Measurements from ENCODE around the gene CRACR2A. TPM values are rescaled to one million over a fixed set of nuclear protein-coding genes. Genes with fewer than 3 reads are reported as not detected.
A peak's percentile ranks its signal among the peaks of the same experiment; 100 is the strongest.

CRACR2A gene
- total RNA-seq, 4 donors from 2014 or later: 0.47 to 1.7 (median 1.1) TPM

DNA sequence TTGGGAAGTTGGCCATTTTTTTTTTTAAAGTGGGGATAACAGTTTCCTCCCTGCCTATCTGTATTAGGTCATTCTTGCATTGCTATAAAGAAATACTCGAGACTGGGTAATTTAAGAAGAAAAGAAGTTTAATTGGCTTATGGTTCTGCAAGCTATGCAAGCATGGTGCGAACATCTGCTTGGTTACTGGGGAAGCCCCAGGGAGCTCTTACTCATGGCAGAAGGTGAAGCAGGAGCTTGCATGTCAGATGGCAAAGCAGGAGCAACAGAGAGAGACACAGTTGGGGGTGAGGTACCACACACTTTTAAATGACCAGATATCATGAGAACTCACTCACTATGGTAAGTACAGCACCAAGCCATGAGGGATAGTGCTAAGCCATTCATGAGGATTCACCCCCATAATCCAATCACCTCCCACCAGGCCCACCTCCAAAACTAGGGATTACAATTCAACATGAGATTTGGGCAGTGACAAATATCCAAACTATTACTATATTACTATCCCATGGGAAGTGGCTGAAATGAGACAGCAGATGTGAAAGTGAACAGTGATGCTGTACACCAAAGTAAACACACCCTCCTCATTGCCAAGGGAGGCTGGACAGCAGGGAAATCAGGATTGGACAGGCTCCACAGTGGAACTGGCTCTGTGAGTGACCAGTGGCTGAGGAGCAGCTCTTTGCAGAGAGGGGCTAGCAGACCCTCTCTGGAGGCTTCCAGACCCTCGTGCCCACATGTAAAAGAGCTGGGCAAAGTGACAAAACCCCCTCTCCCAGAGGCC, 40.5 kb downstream of the CRACR2A start:
- Histone ChIP-seq H3K36me3 (no peaks in the 10 kb centered on the region), H3K27ac (no peak overlapping the region), H3K4me3 (no peak overlapping the region), H3K9me3 (no peaks in the 10 kb centered on the region), H3K27me3 (no peaks in the 10 kb centered on the region), H3K4me1 (peaks cover 0 to 5% of the 10 kb centered on the region in 2 donors)
- in situ Hi-C loops (cut with MboI; ENCODE audit: low sequenced_read_pairs in 4 of 4) (no loop called here), intact Hi-C loops (cut with DNase I; ENCODE audit: low total_unique reads) (no loop called here)
- TF ChIP-seq, protein P1, sequence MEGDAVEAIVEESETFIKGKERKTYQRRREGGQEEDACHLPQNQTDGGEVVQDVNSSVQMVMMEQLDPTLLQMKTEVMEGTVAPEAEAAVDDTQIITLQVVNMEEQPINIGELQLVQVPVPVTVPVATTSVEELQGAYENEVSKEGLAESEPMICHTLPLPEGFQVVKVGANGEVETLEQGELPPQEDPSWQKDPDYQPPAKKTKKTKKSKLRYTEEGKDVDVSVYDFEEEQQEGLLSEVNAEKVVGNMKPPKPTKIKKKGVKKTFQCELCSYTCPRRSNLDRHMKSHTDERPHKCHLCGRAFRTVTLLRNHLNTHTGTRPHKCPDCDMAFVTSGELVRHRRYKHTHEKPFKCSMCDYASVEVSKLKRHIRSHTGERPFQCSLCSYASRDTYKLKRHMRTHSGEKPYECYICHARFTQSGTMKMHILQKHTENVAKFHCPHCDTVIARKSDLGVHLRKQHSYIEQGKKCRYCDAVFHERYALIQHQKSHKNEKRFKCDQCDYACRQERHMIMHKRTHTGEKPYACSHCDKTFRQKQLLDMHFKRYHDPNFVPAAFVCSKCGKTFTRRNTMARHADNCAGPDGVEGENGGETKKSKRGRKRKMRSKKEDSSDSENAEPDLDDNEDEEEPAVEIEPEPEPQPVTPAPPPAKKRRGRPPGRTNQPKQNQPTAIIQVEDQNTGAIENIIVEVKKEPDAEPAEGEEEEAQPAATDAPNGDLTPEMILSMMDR (IDR thresholded peaks at IDR 0.05 in 4 of 5, conservative IDR thresholded peaks at IDR 0.05 in 1 of 5): no peak
- no peak for TF ChIP-seq POLR2A (IDR thresholded peaks at IDR 0.05)
- DNase-seq (no peak), ATAC-seq (peak in 1 of 2 donors; percentile 58)

DNA sequence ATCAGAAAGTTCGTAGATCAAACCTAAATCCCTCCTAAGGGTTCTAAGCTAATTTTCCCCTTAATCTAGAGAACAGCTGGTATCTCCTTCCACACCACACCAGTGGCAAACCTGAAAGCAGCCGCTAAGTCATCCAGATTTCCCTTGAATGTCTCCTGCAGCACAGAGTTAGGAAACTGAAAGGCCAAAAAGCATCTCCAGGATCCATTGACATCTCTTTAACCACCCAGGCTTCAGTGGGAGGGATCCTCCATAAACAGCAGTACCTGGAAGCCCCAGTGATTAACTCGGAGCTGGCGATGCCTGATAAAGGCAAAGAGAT, 47.6 kb downstream of the CRACR2A start:
- no peaks in the 10 kb centered on the region for H3K36me3 ChIP-seq
- no peaks in the 10 kb centered on the region for H3K27me3 ChIP-seq
- DNase-seq (no peak), ATAC-seq (no peak)
- TF ChIP-seq, protein P1 (IDR thresholded peaks at IDR 0.05 in 4 of 5, conservative IDR thresholded peaks at IDR 0.05 in 1 of 5): no peak
- no peak for TF ChIP-seq POLR2A (IDR thresholded peaks at IDR 0.05)
- H3K9me3 ChIP-seq: no peaks in the 10 kb centered on the region
- H3K4me1 ChIP-seq: peaks cover 0 to 5% of the 10 kb centered on the region in 2 donors
- intact Hi-C loops (cut with DNase I; ENCODE audit: low total_unique reads): no loop called here
- peak overlapping the region in 3 of 4 donors; percentile 40 to 67 (median 51) for H3K27ac ChIP-seq
- in situ Hi-C loops (cut with MboI; ENCODE audit: low sequenced_read_pairs in 4 of 4): no loop called here
- no peak overlapping the region for H3K4me3 ChIP-seq

DNA sequence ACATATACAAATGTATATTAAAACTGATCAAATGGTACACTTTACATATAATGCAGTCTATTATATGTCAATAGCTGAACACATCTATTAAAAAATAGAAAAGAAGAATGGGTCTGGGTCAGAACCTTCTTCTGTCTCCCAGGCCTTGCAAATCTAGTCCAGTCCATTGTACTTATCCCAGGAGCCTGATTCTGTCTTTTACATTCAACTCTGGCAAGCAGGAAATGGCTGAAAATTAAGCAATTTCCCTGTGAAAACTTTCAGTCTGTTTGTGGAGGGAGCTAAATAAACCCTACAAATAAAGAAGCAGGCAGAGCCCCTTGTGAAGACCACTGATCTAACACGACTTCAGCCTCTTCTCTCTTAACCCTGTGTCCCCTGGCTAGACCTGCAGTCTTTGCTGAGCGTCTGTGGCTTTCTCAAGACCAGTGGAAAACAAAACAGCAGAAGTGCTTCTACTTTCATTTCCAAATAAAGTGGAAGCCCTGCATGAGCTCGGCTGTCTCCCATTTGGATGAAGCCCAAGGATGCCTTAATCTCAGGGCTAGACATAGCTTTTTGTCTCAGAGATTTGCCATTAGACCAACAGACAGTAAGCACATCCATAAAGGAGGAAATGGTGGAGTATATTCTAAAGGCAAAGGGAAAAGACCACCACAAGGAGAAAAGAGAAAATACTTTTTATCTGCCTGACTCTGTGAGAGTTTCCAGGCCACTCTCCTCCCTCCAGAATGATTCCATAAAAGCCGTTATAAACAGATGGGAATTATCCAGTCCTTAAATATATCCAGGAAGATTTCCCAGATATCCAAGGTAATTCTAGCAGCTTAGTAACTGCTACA, 48.2 kb downstream of the CRACR2A start:
- Histone ChIP-seq H3K4me3 (no peak overlapping the region), H3K27ac (peak overlapping the region; percentile 15 to 67 (median 46)), H3K36me3 (no peaks in the 10 kb centered on the region), H3K9me3 (no peaks in the 10 kb centered on the region), H3K4me1 (peaks cover under 1 to 5% of the 10 kb centered on the region in 2 donors), H3K27me3 (no peaks in the 10 kb centered on the region)
- in situ Hi-C loops (cut with MboI; ENCODE audit: low sequenced_read_pairs in 4 of 4): no loop called here
- DNase-seq (no peak), ATAC-seq (peak in 1 of 2 donors; percentile 53)
- TF ChIP-seq, protein P1 (IDR thresholded peaks at IDR 0.05 in 4 of 5, conservative IDR thresholded peaks at IDR 0.05 in 1 of 5): no peak
- TF ChIP-seq POLR2A (IDR thresholded peaks at IDR 0.05): no peak
- intact Hi-C loops (cut with DNase I; ENCODE audit: low total_unique reads): no loop called here

DNA sequence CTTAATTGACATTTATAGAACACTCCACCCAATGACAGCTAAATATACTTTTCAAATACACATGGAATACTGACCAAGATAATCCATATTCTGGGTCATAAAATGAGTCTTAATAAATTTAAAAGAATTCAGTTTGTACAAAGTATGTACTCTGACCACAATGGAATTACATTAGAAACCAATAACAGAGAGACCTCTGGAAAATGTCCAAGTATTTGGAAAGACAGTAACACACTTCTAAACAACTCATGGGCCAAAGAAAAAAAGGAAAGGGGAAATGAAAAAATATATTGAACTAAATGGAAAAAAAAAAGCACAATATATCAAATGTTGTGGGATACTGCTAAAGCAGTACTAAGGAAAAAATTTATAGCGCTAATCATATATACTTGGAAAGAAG, 52.0 kb downstream of the CRACR2A start:
- intact Hi-C loops (cut with DNase I; ENCODE audit: low total_unique reads): no loop called here
- H3K4me1 ChIP-seq: peaks cover 21 to 27% of the 10 kb centered on the region in 2 donors
- DNase-seq: no peak
- TF ChIP-seq, protein P1 (IDR thresholded peaks at IDR 0.05 in 4 of 5, conservative IDR thresholded peaks at IDR 0.05 in 1 of 5): no peak
- no peak for TF ChIP-seq POLR2A (IDR thresholded peaks at IDR 0.05)
- no peak overlapping the region for H3K4me3 ChIP-seq
- H3K36me3 ChIP-seq: no peaks in the 10 kb centered on the region
- H3K27me3 ChIP-seq: no peaks in the 10 kb centered on the region
- in situ Hi-C loops (cut with MboI; ENCODE audit: low sequenced_read_pairs in 4 of 4): no loop called here
- no peak overlapping the region for H3K27ac ChIP-seq
- ATAC-seq: no peak
- H3K9me3 ChIP-seq: no peaks in the 10 kb centered on the region
